Measurements from ENCODE around the gene PARP15.
"Not testable (repeated sequence)": the region's sequence is repeated elsewhere in the genome, so short reads cannot be mapped to it uniquely, and the experiment has no call there.

Gene PARP15

GRCh38 chr3:122681974-122682409 lies 104.5 kb downstream of the PARP15 start:
- H3K9ac ChIP-seq (ENCODE audit: low read length) = no peak overlapping the region
- no peaks in the 10 kb centered on the region for H3K79me2 ChIP-seq (ENCODE audit: insufficient read depth, low read length)
- TF ChIP-seq CTCF (IDR thresholded peaks at IDR 0.05; ENCODE audit: insufficient read depth, low read length, poor library complexity, severe bottlenecking) = no peak
- no peak for TF ChIP-seq EZH2phosphoT487 (conservative IDR thresholded peaks at IDR 0.05; ENCODE audit: low read length)
- no peaks in the 10 kb centered on the region for H3K9me3 ChIP-seq (ENCODE audit: insufficient read depth, low read length)
- no peaks in the 10 kb centered on the region for H3K9me2 ChIP-seq (replicated peaks; ENCODE audit: insufficient read depth, low read length)
- no peaks in the 10 kb centered on the region for H4K20me1 ChIP-seq (ENCODE audit: low read depth, low read length)
- no peak overlapping the region for H3K27ac ChIP-seq (ENCODE audit: low read depth, low read length)
- H2AFZ ChIP-seq (ENCODE audit: low read depth, low read length, severe bottlenecking) = no peak overlapping the region
- no peak overlapping the region for H3K4me2 ChIP-seq (ENCODE audit: low read depth, low read length, poor library complexity, severe bottlenecking)
- H3F3A ChIP-seq (ENCODE audit: insufficient read depth) = no peaks in the 10 kb centered on the region
- H3K4me3 ChIP-seq (ENCODE audit: insufficient read depth, low read length, poor library complexity, severe bottlenecking) = no peak overlapping the region
- H3K27me3 ChIP-seq (ENCODE audit: low read length) = no peaks in the 10 kb centered on the region
- no peaks in the 10 kb centered on the region for H3K36me3 ChIP-seq (ENCODE audit: low read length)

GRCh38 chr3:122682778-122683411 lies 105.4 kb downstream of the PARP15 start:
- not testable (repeated sequence) for H3F3A ChIP-seq (ENCODE audit: insufficient read depth); H3K36me3 ChIP-seq (ENCODE audit: low read length); H3K79me2 ChIP-seq (ENCODE audit: insufficient read depth, low read length); H3K27ac ChIP-seq (ENCODE audit: low read depth, low read length); H3K9me2 ChIP-seq (replicated peaks; ENCODE audit: insufficient read depth, low read length); H3K4me2 ChIP-seq (ENCODE audit: low read depth, low read length, poor library complexity, severe bottlenecking); H2AFZ ChIP-seq (ENCODE audit: low read depth, low read length, severe bottlenecking); H3K4me3 ChIP-seq (ENCODE audit: insufficient read depth, low read length, poor library complexity, severe bottlenecking); H3K27me3 ChIP-seq (ENCODE audit: low read length); H3K9me3 ChIP-seq (ENCODE audit: insufficient read depth, low read length); H4K20me1 ChIP-seq (ENCODE audit: low read depth, low read length); H3K9ac ChIP-seq (ENCODE audit: low read length)

- TF ChIP-seq CTCF (IDR thresholded peaks at IDR 0.05; ENCODE audit: insufficient read depth, low read length, poor library complexity, severe bottlenecking) (no peak), EZH2phosphoT487 (conservative IDR thresholded peaks at IDR 0.05; ENCODE audit: low read length) (no peak)
- Histone ChIP-seq H4K20me1 (ENCODE audit: low read depth, low read length) (no peaks in the 10 kb centered on the region), H3K27ac (ENCODE audit: low read depth, low read length) (no peak overlapping the region), H3F3A (ENCODE audit: insufficient read depth) (no peaks in the 10 kb centered on the region), H2AFZ (ENCODE audit: low read depth, low read length, severe bottlenecking) (no peak overlapping the region), H3K79me2 (ENCODE audit: insufficient read depth, low read length) (no peaks in the 10 kb centered on the region), H3K27me3 (ENCODE audit: low read length) (no peaks in the 10 kb centered on the region), H3K9me2 (replicated peaks; ENCODE audit: insufficient read depth, low read length) (no peaks in the 10 kb centered on the region), H3K9ac (ENCODE audit: low read length) (no peak overlapping the region), H3K4me2 (ENCODE audit: low read depth, low read length, poor library complexity, severe bottlenecking) (no peak overlapping the region), H3K4me3 (ENCODE audit: insufficient read depth, low read length, poor library complexity, severe bottlenecking) (no peak overlapping the region), H3K36me3 (ENCODE audit: low read length) (no peaks in the 10 kb centered on the region), H3K9me3 (ENCODE audit: insufficient read depth, low read length) (no peaks in the 10 kb centered on the region)
Observed at GRCh38 chr3:122687298-122687697, 109.8 kb downstream of the PARP15 start.

Data from SU-DHL-6 (cell line).